Measurements from ENCODE around the gene UNC5C. TPM values are rescaled to one million over a fixed set of nuclear protein-coding genes. Genes with fewer than 3 reads are reported as not detected.

UNC5C gene
- total RNA-seq, 2 experiments from 2014 or later: not detected

- no TSS peak for BruUV-seq (replicated peaks)
- Histone ChIP-seq H3K4me3 (ENCODE audit: low read depth, low read length, poor library complexity, severe bottlenecking) (no peak overlapping the region), H4K20me1 (ENCODE audit: insufficient read depth, low read length) (no peaks in the 10 kb centered on the region), H3K79me2 (ENCODE audit: insufficient read depth, low read depth, low read length) (no peaks in the 10 kb centered on the region), H3K27ac (ENCODE audit: low read depth, low read length, poor library complexity, severe bottlenecking) (no peak overlapping the region), H3K4me1 (ENCODE audit: insufficient read depth, low read length, poor library complexity, severe bottlenecking) (no peaks in the 10 kb centered on the region), H3K4me2 (ENCODE audit: low read length) (no peak overlapping the region), H3K9me2 (ENCODE audit: insufficient read depth, low read length) (no peaks in the 10 kb centered on the region), H2AFZ (ENCODE audit: low read length) (no peak overlapping the region), H3K36me3 (ENCODE audit: insufficient read depth, low read length) (no peaks in the 10 kb centered on the region), H3K9me3 (ENCODE audit: low read length) (no peaks in the 10 kb centered on the region)
- POLR2A ChIA-PET: no interaction called here
- no peak for TF ChIP-seq CTCF (conservative IDR thresholded peaks at IDR 0.05; ENCODE audit: low read length)
- TF ChIP-seq EZH2phosphoT487 (IDR thresholded peaks at IDR 0.05; ENCODE audit: borderline replicate concordance, low read depth, low read length): no peak
- CTCF ChIA-PET (ENCODE audit: unreplicated experiment): no interaction called here
- intact Hi-C loops (cut with micrococcal nuclease; ENCODE audit: unreplicated experiment): no loop called here
- DNase-seq (ENCODE audit: low spot score): no peak
These were observed 31.0 kb downstream of the UNC5C start for GRCh38 chr4:95517576-95518345.

GRCh38 chr4:95516528-95517017 is 32.2 kb downstream of the UNC5C start:
- Histone ChIP-seq H4K20me1 (ENCODE audit: insufficient read depth, low read length) (no peaks in the 10 kb centered on the region), H3K79me2 (ENCODE audit: insufficient read depth, low read depth, low read length) (no peaks in the 10 kb centered on the region), H3K27ac (ENCODE audit: low read depth, low read length, poor library complexity, severe bottlenecking) (no peak overlapping the region), H3K36me3 (ENCODE audit: insufficient read depth, low read length) (no peaks in the 10 kb centered on the region), H3K9me2 (ENCODE audit: insufficient read depth, low read length) (no peaks in the 10 kb centered on the region), H3K4me3 (ENCODE audit: low read depth, low read length, poor library complexity, severe bottlenecking) (no peak overlapping the region), H2AFZ (ENCODE audit: low read length) (no peak overlapping the region), H3K4me2 (ENCODE audit: low read length) (no peak overlapping the region), H3K4me1 (ENCODE audit: insufficient read depth, low read length, poor library complexity, severe bottlenecking) (no peaks in the 10 kb centered on the region), H3K9me3 (ENCODE audit: low read length) (no peaks in the 10 kb centered on the region)
- ChIA-PET CTCF (ENCODE audit: unreplicated experiment) (no interaction called here), POLR2A (no interaction called here)
- no TSS peak for BruUV-seq (replicated peaks)
- intact Hi-C loops (cut with micrococcal nuclease; ENCODE audit: unreplicated experiment): no loop called here
- TF ChIP-seq CTCF (conservative IDR thresholded peaks at IDR 0.05; ENCODE audit: low read length) (no peak), EZH2phosphoT487 (IDR thresholded peaks at IDR 0.05; ENCODE audit: borderline replicate concordance, low read depth, low read length) (no peak)
- no peak for DNase-seq (ENCODE audit: low spot score)

- TF ChIP-seq CTCF (conservative IDR thresholded peaks at IDR 0.05; ENCODE audit: low read length) (no peak), EZH2phosphoT487 (IDR thresholded peaks at IDR 0.05; ENCODE audit: borderline replicate concordance, low read depth, low read length) (no peak)
- no peaks in the 10 kb centered on the region for H3K79me2 ChIP-seq (ENCODE audit: insufficient read depth, low read depth, low read length)
- no peak for DNase-seq (ENCODE audit: low spot score)
- H3K4me1 ChIP-seq (ENCODE audit: insufficient read depth, low read length, poor library complexity, severe bottlenecking): no peaks in the 10 kb centered on the region
- no TSS peak for BruUV-seq (replicated peaks)
- H3K4me3 ChIP-seq (ENCODE audit: low read depth, low read length, poor library complexity, severe bottlenecking): no peak overlapping the region
- no peaks in the 10 kb centered on the region for H3K9me3 ChIP-seq (ENCODE audit: low read length)
- intact Hi-C loops (cut with micrococcal nuclease; ENCODE audit: unreplicated experiment): no loop called here
- H3K4me2 ChIP-seq (ENCODE audit: low read length): no peak overlapping the region
- CTCF ChIA-PET (ENCODE audit: unreplicated experiment): no interaction called here
- H4K20me1 ChIP-seq (ENCODE audit: insufficient read depth, low read length): no peaks in the 10 kb centered on the region
- POLR2A ChIA-PET: no interaction called here
- H2AFZ ChIP-seq (ENCODE audit: low read length): no peak overlapping the region
- no peaks in the 10 kb centered on the region for H3K36me3 ChIP-seq (ENCODE audit: insufficient read depth, low read length)
- H3K9me2 ChIP-seq (ENCODE audit: insufficient read depth, low read length): no peaks in the 10 kb centered on the region
- no peak overlapping the region for H3K27ac ChIP-seq (ENCODE audit: low read depth, low read length, poor library complexity, severe bottlenecking)
These were observed 33.2 kb downstream of the UNC5C start for GRCh38 chr4:95515589-95515988.
